ENCODE measurements around the gene GNAI2.

GNAI2 gene

GRCh38 chr3:50258979-50259378 lies 23.0 kb downstream of the GNAI2 start (continued):
- no peak for TF ChIP-seq CSRNP3 (CRISPR knock-in tag; IDR thresholded peaks at IDR 0.05)

GRCh38 chr3:50259432-50260026 lies 23.5 kb downstream of the GNAI2 start:
- TF ChIP-seq ZNF8 (CRISPR knock-in tag; IDR thresholded peaks at IDR 0.05), result no peak
- no peak for TF ChIP-seq GLIS3 (CRISPR knock-in tag; IDR thresholded peaks at IDR 0.05)
- TF ChIP-seq BACH2 (CRISPR knock-in tag; IDR thresholded peaks at IDR 0.05; ENCODE audit: borderline replicate concordance), result no peak
- no peak for TF ChIP-seq OSR1 (CRISPR knock-in tag; IDR thresholded peaks at IDR 0.05)
- no peak for TF ChIP-seq CSRNP3 (CRISPR knock-in tag; IDR thresholded peaks at IDR 0.05)
- TF ChIP-seq CSDC2 (CRISPR knock-in tag; IDR thresholded peaks at IDR 0.05), result no peak
- no peak for TF ChIP-seq ISL1 (CRISPR knock-in tag; IDR thresholded peaks at IDR 0.05)
- TF ChIP-seq TSHZ2 (CRISPR knock-in tag; IDR thresholded peaks at IDR 0.05), result no peak
- no peak for TF ChIP-seq ZFP30 (CRISPR knock-in tag; IDR thresholded peaks at IDR 0.05)
- no peak for TF ChIP-seq ESRRG (CRISPR knock-in tag; IDR thresholded peaks at IDR 0.05)
- TF ChIP-seq, protein P1, sequence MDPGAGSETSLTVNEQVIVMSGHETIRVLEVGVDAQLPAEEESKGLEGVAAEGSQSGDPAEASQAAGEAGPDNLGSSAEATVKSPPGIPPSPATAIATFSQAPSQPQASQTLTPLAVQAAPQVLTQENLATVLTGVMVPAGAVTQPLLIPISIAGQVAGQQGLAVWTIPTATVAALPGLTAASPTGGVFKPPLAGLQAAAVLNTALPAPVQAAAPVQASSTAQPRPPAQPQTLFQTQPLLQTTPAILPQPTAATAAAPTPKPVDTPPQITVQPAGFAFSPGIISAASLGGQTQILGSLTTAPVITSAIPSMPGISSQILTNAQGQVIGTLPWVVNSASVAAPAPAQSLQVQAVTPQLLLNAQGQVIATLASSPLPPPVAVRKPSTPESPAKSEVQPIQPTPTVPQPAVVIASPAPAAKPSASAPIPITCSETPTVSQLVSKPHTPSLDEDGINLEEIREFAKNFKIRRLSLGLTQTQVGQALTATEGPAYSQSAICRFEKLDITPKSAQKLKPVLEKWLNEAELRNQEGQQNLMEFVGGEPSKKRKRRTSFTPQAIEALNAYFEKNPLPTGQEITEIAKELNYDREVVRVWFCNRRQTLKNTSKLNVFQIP (CRISPR knock-in tag; IDR thresholded peaks at IDR 0.05; ENCODE audit: borderline replicate concordance, low read depth), result no peak
- no peak for TF ChIP-seq ZFP3 (CRISPR knock-in tag; IDR thresholded peaks at IDR 0.05)
- no peak; the same call in 2 of the 3 replicates for ATAC-seq

- peak; percentile 76 for ATAC-seq
- TF ChIP-seq RARB (CRISPR knock-in tag; IDR thresholded peaks at IDR 0.05), result no peak
- TF ChIP-seq, protein P2, sequence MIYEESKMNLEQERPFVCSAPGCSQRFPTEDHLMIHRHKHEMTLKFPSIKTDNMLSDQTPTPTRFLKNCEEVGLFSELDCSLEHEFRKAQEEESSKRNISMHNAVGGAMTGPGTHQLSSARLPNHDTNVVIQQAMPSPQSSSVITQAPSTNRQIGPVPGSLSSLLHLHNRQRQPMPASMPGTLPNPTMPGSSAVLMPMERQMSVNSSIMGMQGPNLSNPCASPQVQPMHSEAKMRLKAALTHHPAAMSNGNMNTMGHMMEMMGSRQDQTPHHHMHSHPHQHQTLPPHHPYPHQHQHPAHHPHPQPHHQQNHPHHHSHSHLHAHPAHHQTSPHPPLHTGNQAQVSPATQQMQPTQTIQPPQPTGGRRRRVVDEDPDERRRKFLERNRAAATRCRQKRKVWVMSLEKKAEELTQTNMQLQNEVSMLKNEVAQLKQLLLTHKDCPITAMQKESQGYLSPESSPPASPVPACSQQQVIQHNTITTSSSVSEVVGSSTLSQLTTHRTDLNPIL (CRISPR knock-in tag; IDR thresholded peaks at IDR 0.05; ENCODE audit: low read depth), result no peak
- TF ChIP-seq CSRNP3 (CRISPR knock-in tag; IDR thresholded peaks at IDR 0.05), result peak; percentile 11; the same call in 1 of the 2 replicates
- 0 out of 2 replicates have a peak, but pooled peaks have one; percentile 59 for TF ChIP-seq PATZ1 (CRISPR knock-in tag; IDR thresholded peaks at IDR 0.05; ENCODE audit: borderline replicate concordance)
- TF ChIP-seq PPARA (CRISPR knock-in tag; IDR thresholded peaks at IDR 0.05; ENCODE audit: borderline replicate concordance), result peak; percentile 13; the same call in 1 of the 2 replicates
- TF ChIP-seq ZC3H10 (CRISPR knock-in tag; IDR thresholded peaks at IDR 0.05), result no peak
- TF ChIP-seq OSR1 (CRISPR knock-in tag; IDR thresholded peaks at IDR 0.05), result no peak
- TF ChIP-seq ZFP30 (CRISPR knock-in tag; IDR thresholded peaks at IDR 0.05), result no peak
- TF ChIP-seq TCF4 (CRISPR knock-in tag; IDR thresholded peaks at IDR 0.05; ENCODE audit: borderline replicate concordance), result peak; percentile 20; the same call in 1 of the 2 replicates
- no peak for TF ChIP-seq ISL1 (CRISPR knock-in tag; IDR thresholded peaks at IDR 0.05)
- no peak for TF ChIP-seq TOX (CRISPR knock-in tag; IDR thresholded peaks at IDR 0.05; ENCODE audit: borderline replicate concordance)
- TF ChIP-seq TSHZ2 (CRISPR knock-in tag; IDR thresholded peaks at IDR 0.05), result peak; percentile 14; the same call in 1 of the 2 replicates
- peak; percentile 37 for TF ChIP-seq ZNF70 (CRISPR knock-in tag; IDR thresholded peaks at IDR 0.05)
Measured at GRCh38 chr3:50260027-50260941, 24.3 kb downstream of the GNAI2 start.

All from SK-N-SH treated with all-trans-retinoic acid at 6 μM for 48 hours (cell line).